GM12878 (cell line): ENCODE results near the gene BSN. TPM values are rescaled to one million over a fixed set of nuclear protein-coding genes. Genes with fewer than 3 reads are reported as not detected.

Experiments used
- ATAC-seq: fragments of 200-7000 bp; cut with Tn5 transposase; 3 replicates; pipeline ENCODE4 v1.9.1; 2020; ENCODE audit warnings: mild to moderate bottlenecking, moderate library complexity
- BruUV-seq: library from RNA; stranded (reverse); fragments of 400-500 nt; replicated peaks from 2 replicates; lab custom pipeline; 2021; lab: Mats Ljungman, UMichigan
- CTCF ChIA-PET: fragments of 300-600 bp; sonication (Branson Sonifier 250); formaldehyde crosslinking; extraction: SDS; loops from one replicate; lab custom pipeline; 2021; ENCODE audit warnings: inconsistent platforms; lab: Yijun Ruan, JAX
- POLR2A ChIA-PET: fragments of 350-600 bp; formaldehyde crosslinking; extraction: SDS; loops from one replicate; lab custom pipeline; 2021; ENCODE audit warnings: inconsistent platforms; lab: Charles Lee
- RAD21 ChIA-PET: fragments of 300-600 bp; sonication (Branson Sonifier 250); formaldehyde crosslinking; loops from one replicate; lab custom pipeline; 2023; ENCODE audit warnings: antibody characterized with exemption; ENCODE audit not compliant: unreplicated experiment; lab: Charles Lee
- SMC1A ChIA-PET: fragments of 300-600 bp; sonication (Branson Sonifier 250); formaldehyde crosslinking; loops from one replicate; lab custom pipeline; 2023; ENCODE audit not compliant: unreplicated experiment, uncharacterized antibody; lab: Charles Lee
- DNase-seq: peaks from one replicate; pipeline ENCODE4 v3.0.0-alpha.2; 2011; ENCODE audit warnings: low read depth, low spot score
- FAIRE-seq: peaks from 3 replicates; lab custom pipeline; 2011; peaks lifted over from hg19 to GRCh38; lab: Jason Lieb, UNC
- H2AFZ ChIP-seq: 2 replicates; pipeline ENCODE4 v1.6.0; 2011; ENCODE audit warnings: low read depth, low read length, control low read depth; ENCODE audit not compliant: control insufficient read depth
- H3K27ac ChIP-seq: 2 replicates; pipeline ENCODE4 v1.5.1; 2011; ENCODE audit warnings: control low read depth; ENCODE audit not compliant: control insufficient read depth, insufficient read depth
- H3K27me3 ChIP-seq, 2 experiments: replicated peaks in 1 of 2; 2 replicates each; pipeline versions ENCODE4 v1.6.0 to v1.6.1; 2011; ENCODE audit warnings: low read length in 1 of 2; ENCODE audit not compliant: control insufficient read depth in 2 of 2, insufficient read depth in 2 of 2
- H3K36me3 ChIP-seq, 2 experiments: 2 replicates each; pipeline ENCODE4 v1.5.1; 2011; ENCODE audit warnings: low read length in 1 of 2; ENCODE audit not compliant: control insufficient read depth in 2 of 2, insufficient read depth in 2 of 2
- H3K4me1 ChIP-seq: 2 replicates; pipeline ENCODE4 v1.6.1; 2011; ENCODE audit warnings: mild to moderate bottlenecking, low read length, moderate library complexity, mixed read lengths; ENCODE audit not compliant: control insufficient read depth, insufficient read depth
- H3K4me2 ChIP-seq: 2 replicates; pipeline ENCODE4 v1.6.0; 2011; ENCODE audit warnings: control low read depth; ENCODE audit not compliant: control insufficient read depth, insufficient read depth
- H3K4me3 ChIP-seq: fragments of 200-600 bp; sonication (generic); 2 replicates; pipeline ENCODE4 v1.5.1; 2016
- H3K79me2 ChIP-seq: 2 replicates; pipeline ENCODE4 v1.6.0; 2011; ENCODE audit warnings: low read length; ENCODE audit not compliant: control insufficient read depth, insufficient read depth
- H3K9ac ChIP-seq: 2 replicates; pipeline ENCODE4 v1.8.0; 2011; ENCODE audit warnings: low read length, control low read depth, mixed read lengths; ENCODE audit not compliant: control insufficient read depth, insufficient read depth
- H3K9me3 ChIP-seq: replicated peaks from 3 replicates; pipeline ENCODE4 v1.5.1; 2011; ENCODE audit warnings: mild to moderate bottlenecking, low read length; ENCODE audit not compliant: control insufficient read depth, insufficient read depth
- H4K20me1 ChIP-seq: 2 replicates; pipeline ENCODE4 v1.6.0; 2011; ENCODE audit not compliant: control insufficient read depth, insufficient read depth
- ASH2L ChIP-seq: fragments of 300-600, 200-600 bp; sonication (generic); IDR thresholded peaks from 2 replicates; pipeline ENCODE4 v1.6.1; 2017; ENCODE audit warnings: low read depth, mild to moderate bottlenecking, borderline replicate concordance
- CHD1 ChIP-seq: IDR thresholded peaks from 2 replicates; pipeline ENCODE4 v1.6.1; 2012; ENCODE audit warnings: low read depth, low read length, improper control_type of control experiment
- IRF3 ChIP-seq: fragments of 450-650 bp; IDR thresholded peaks from 2 replicates; pipeline ENCODE4 v1.6.1; 2014; ENCODE audit warnings: mild to moderate bottlenecking
- JUNB ChIP-seq: IDR thresholded peaks from 2 replicates; pipeline ENCODE4 v1.6.1; 2016; ENCODE audit warnings: antibody characterized with exemption, mild to moderate bottlenecking
- KDM1A ChIP-seq: fragments of 200-600 bp; sonication (generic); IDR thresholded peaks from 2 replicates; pipeline ENCODE4 v1.6.1; 2016; ENCODE audit warnings: borderline replicate concordance
- KLF5 ChIP-seq: fragments of 450-650 bp; IDR thresholded peaks from 2 replicates; pipeline ENCODE4 v1.6.1; 2014; ENCODE audit warnings: mild to moderate bottlenecking; ENCODE audit not compliant: partially characterized antibody
- MEF2A ChIP-seq: IDR thresholded peaks from 2 replicates; pipeline ENCODE4 v1.6.1; 2011; ENCODE audit warnings: low read depth, mild to moderate bottlenecking, low read length, moderate library complexity; ENCODE audit not compliant: insufficient read depth
- MYC ChIP-seq: IDR thresholded peaks from 2 replicates; pipeline ENCODE4 v1.6.1; 2011; ENCODE audit warnings: mild to moderate bottlenecking, low read length, moderate library complexity, inconsistent platforms; ENCODE audit not compliant: insufficient read depth, insufficient replicate concordance, insufficient read length, severe bottlenecking
- POLR2A ChIP-seq: IDR thresholded peaks from 2 replicates; pipeline ENCODE4 v1.6.1; 2011; ENCODE audit warnings: low read depth, mild to moderate bottlenecking, low read length
- SPI1 ChIP-seq: IDR thresholded peaks from 2 replicates; pipeline ENCODE4 v1.6.1; 2011; ENCODE audit warnings: low read depth, mild to moderate bottlenecking, low read length, moderate library complexity, borderline replicate concordance; ENCODE audit not compliant: insufficient read depth
- SRF ChIP-seq, 2 experiments: IDR thresholded peaks; 2 replicates each; pipeline ENCODE4 v1.6.1; 2011; ENCODE audit warnings: low read depth in 2 of 2, low read length in 2 of 2, mild to moderate bottlenecking in 1 of 2, moderate library complexity in 1 of 2
- STAT3 ChIP-seq: IDR thresholded peaks from 2 replicates; pipeline ENCODE4 v1.6.1; 2011; ENCODE audit warnings: low read depth, low read length, improper control_type of control experiment
- YBX1 ChIP-seq: fragments of 450-650 bp; IDR thresholded peaks from 2 replicates; pipeline ENCODE4 v1.6.1; 2016; ENCODE audit warnings: antibody characterized with exemption
- ZBTB33 ChIP-seq: fragments of 450-650 bp; IDR thresholded peaks from 2 replicates; pipeline ENCODE4 v1.6.1; 2017; ENCODE audit warnings: mild to moderate bottlenecking
- ZNF217 ChIP-seq: fragments of 450-650 bp; IDR thresholded peaks from 2 replicates; pipeline ENCODE4 v1.6.1; 2017; ENCODE audit warnings: antibody characterized with exemption, mild to moderate bottlenecking
- WGBS: methylation state at CpG from one replicate; pipeline ENCODE4 v1.1.6; 2016; ENCODE audit warnings: low lambda C conversion rate; ENCODE audit not compliant: insufficient replicate concordance, insufficient coverage; ENCODE audit errors: missing lambda C conversion rate; 5-methylcytosine and 5-hydroxymethylcytosine counted together
- in situ Hi-C: fragments of 300-500 bp; cut with MboI; formaldehyde crosslinking; loops from 9 replicates; pipeline ENCODE4 v1.14.3; 2018; ENCODE audit warnings: mixed read lengths
- intact Hi-C: fragments of 100-400 bp; cut with micrococcal nuclease; formaldehyde crosslinking; loops from one replicate; pipeline ENCODE4 v1.14.2; 2022; ENCODE audit not compliant: unreplicated experiment
- polyA plus RNA-seq, 11 experiments: library from polyadenylated mRNA; depleted of rRNA in 4 of 11; unstranded in 6 of 11; stranded (reverse) in 5 of 11; fragments of >200 nt; fragmentation: Nextera tagmentation in 4 of 11; fragmentation: Illumina TruSeq in 1 of 11; extraction: Ambion mirVana in 4 of 11; extraction: Trizol in 1 of 11; gene quantifications; 1 replicate in 1 of 11; 2 replicates in 10 of 11; pipeline versions ENCODE4 v1.2.1 to v1.2.3, GENCODE V29; 2011 to 2016; ENCODE audit warnings: inconsistent platforms in 2 of 11, missing spikeins in 2 of 11, low read depth in 1 of 11
- total RNA-seq, 4 experiments: library from RNA; depleted of rRNA in 3 of 4; stranded (reverse); fragments of >200 nt in 3 of 4; fragmentation: Illumina TruSeq in 1 of 4; extraction: Trizol in 1 of 4; gene quantifications; 2 replicates each; pipeline versions ENCODE4 v1.2.1 to v1.2.3, GENCODE V29; 2013 to 2021
- TF ChIP-seq, protein P1 (sequence below): IDR thresholded peaks from 2 replicates; pipeline ENCODE4 v1.6.1; 2011; ENCODE audit warnings: low read depth, low read length, improper control_type of control experiment, borderline replicate concordance
- TF ChIP-seq, protein P2 (sequence below): fragments of 450-650 bp; formaldehyde crosslinking; IDR thresholded peaks from 2 replicates; pipeline ENCODE4 v1.4.0; 2022; ENCODE audit warnings: mild to moderate bottlenecking, moderate library complexity

BSN gene
- total and polyA plus RNA-seq, 10 of the 15 experiments (the other 5 are each of a cell fraction or from before 2014, with no cell fraction given), result under 0.01 to 0.19 (median 0.05) TPM; not detected in 1

DNA sequence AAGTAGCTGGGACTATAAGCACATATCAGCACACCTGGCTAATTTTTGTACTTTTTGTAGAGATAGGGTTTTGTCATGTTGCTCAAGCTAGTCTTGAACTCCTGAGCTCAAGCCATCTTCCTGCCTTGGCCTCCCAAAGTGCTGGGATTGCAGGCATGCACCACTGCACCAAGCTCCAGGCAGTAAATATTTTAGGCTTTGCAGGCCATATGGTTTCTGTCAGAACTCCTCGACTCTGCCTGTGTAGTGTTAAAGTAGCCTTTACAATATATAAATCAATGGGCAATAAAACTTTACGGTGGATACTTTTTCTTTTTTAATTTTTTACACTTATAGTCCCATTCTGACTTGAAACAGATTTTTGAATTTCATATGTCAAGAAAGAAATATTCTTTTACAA, 42.6 kb upstream of the BSN start (continued):
- TF ChIP-seq IRF3 (no peak), ZNF217 (no peak), SPI1 (no peak), YBX1 (no peak), JUNB (no peak)
- TF ChIP-seq, protein P1, sequence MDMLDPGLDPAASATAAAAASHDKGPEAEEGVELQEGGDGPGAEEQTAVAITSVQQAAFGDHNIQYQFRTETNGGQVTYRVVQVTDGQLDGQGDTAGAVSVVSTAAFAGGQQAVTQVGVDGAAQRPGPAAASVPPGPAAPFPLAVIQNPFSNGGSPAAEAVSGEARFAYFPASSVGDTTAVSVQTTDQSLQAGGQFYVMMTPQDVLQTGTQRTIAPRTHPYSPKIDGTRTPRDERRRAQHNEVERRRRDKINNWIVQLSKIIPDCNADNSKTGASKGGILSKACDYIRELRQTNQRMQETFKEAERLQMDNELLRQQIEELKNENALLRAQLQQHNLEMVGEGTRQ, result no peak

- no peaks in the 10 kb centered on the region for H3K4me1 ChIP-seq
- H3K9ac ChIP-seq, result no peak overlapping the region
- CTCF ChIA-PET, result interaction anchor here (0.5 to 0.6 kb wide), 2 partner anchors 24 to 159 kb away, joined by 3 read pairs; no protein-coding TSS in a partner anchor
- FAIRE-seq, result no peak
- no peaks in the 10 kb centered on the region for H3K9me3 ChIP-seq
- RAD21 ChIA-PET, result no interaction called here
- no peak overlapping the region for H3K4me2 ChIP-seq
- SMC1A ChIA-PET, result interaction anchor here (1.3 to 1.8 kb wide), 2 partner anchors 12 to 41 kb away, joined by 3 read pairs; no protein-coding TSS in a partner anchor
- in situ Hi-C loops, result no loop called here
- no TSS peak for BruUV-seq
- intact Hi-C loops, result no loop called here
- POLR2A ChIA-PET, result no interaction called here
- no peak for DNase-seq
- no peak overlapping the region for H3K4me3 ChIP-seq
- no peaks in the 10 kb centered on the region for H3K27me3 ChIP-seq
- H3K36me3 ChIP-seq, result peaks cover 4 to 28% of the 10 kb centered on the region in 2 experiments
- no peaks in the 10 kb centered on the region for H4K20me1 ChIP-seq
- H2AFZ ChIP-seq, result no peak overlapping the region
- ATAC-seq, result no peak
- 100% methylated on average over 1 of the region's 1 CpG for WGBS
- no peak overlapping the region for H3K27ac ChIP-seq
- H3K79me2 ChIP-seq, result no peaks in the 10 kb centered on the region
- TF ChIP-seq ASH2L, result no peak
- TF ChIP-seq CHD1, result no peak
- TF ChIP-seq POLR2A, result no peak
- no peak for TF ChIP-seq KLF5
- no peak for TF ChIP-seq SRF (IDR thresholded peaks at IDR 0.05; ENCODE audit: low read depth in 2 of 2, low read length in 2 of 2)
- TF ChIP-seq, protein P2, sequence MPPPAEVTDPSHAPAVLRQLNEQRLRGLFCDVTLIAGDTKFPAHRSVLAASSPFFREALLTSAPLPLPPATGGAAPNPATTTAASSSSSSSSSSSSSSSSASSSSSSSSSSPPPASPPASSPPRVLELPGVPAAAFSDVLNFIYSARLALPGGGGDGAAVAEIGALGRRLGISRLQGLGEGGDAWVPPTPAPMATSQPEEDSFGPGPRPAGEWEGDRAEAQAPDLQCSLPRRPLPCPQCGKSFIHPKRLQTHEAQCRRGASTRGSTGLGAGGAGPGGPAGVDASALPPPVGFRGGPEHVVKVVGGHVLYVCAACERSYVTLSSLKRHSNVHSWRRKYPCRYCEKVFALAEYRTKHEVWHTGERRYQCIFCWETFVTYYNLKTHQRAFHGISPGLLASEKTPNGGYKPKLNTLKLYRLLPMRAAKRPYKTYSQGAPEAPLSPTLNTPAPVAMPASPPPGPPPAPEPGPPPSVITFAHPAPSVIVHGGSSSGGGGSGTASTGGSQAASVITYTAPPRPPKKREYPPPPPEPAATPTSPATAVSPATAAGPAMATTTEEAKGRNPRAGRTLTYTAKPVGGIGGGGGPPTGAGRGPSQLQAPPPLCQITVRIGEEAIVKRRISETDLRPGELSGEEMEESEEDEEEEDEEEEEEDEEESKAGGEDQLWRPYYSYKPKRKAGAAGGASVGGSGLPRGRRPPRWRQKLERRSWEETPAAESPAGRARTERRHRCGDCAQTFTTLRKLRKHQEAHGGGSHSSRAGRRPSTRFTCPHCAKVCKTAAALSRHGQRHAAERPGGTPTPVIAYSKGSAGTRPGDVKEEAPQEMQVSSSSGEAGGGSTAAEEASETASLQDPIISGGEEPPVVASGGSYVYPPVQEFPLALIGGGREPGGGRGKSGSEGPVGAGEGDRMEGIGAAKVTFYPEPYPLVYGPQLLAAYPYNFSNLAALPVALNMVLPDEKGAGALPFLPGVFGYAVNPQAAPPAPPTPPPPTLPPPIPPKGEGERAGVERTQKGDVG (CRISPR knock-in tag), result no peak
- TF ChIP-seq STAT3, result no peak
- no peak for TF ChIP-seq ZBTB33
- no peak for TF ChIP-seq MEF2A
- TF ChIP-seq KDM1A, result no peak
- TF ChIP-seq MYC, result no peak
Measured at GRCh38 chr3:49512781-49513355, 41.4 kb upstream of the BSN start.
